ENCODE data around the gene EMILIN2. TPM values are rescaled to one million over a fixed set of nuclear protein-coding genes. Genes with fewer than 3 reads are reported as not detected.

Gene EMILIN2
- total and polyA plus RNA-seq, 2 experiments from 2014 or later: 10.6 to 16.8 TPM

DNA sequence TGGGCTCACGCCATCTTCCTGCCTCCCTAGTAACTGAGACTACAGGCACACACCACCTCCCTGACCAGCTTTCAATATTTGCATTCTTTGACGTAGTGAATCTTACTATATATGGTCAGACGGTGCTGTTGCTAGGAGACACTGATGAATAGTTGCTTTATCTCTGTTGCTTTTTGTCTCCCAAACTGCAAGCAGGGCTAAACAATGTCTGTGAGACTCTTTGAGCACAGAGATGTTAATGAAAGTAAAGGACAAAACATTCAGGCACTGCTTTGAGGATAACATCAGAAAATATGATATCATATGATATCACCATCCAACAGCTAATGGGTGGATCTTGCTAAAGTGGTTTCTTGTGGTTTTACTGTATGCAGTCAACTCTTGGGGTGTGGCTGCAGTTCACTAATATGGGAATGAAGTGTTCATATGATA is 43.0 kb downstream of the EMILIN2 start:
- Histone ChIP-seq H3K9me2 (replicated peaks; ENCODE audit: insufficient read depth) (no peaks in the 10 kb centered on the region), H3K36me3 (replicated peaks; ENCODE audit: insufficient read depth, low read depth) (no peaks in the 10 kb centered on the region), H3K79me2 (no peaks in the 10 kb centered on the region), H3K4me1 (ENCODE audit: insufficient read depth) (peaks cover 7% of the 10 kb centered on the region), H3K27me3 (no peaks in the 10 kb centered on the region), H2AFZ (no peak overlapping the region), H4K20me1 (ENCODE audit: insufficient read depth, poor library complexity, severe bottlenecking) (no peaks in the 10 kb centered on the region), H3K9me3 (ENCODE audit: low read depth) (no peaks in the 10 kb centered on the region), H3K4me3 (no peak overlapping the region), H3K4me2 (no peak overlapping the region), H3K27ac (no peak overlapping the region)
- WGBS (ENCODE audit: low lambda C conversion rate, missing lambda C conversion rate): 62% methylated on average over 3 of the region's 3 CpGs
- TF ChIP-seq EZH2 (IDR thresholded peaks at IDR 0.05; ENCODE audit: borderline replicate concordance): no peak
- no peak for TF ChIP-seq EZH2phosphoT487 (IDR thresholded peaks at IDR 0.05; ENCODE audit: low read depth, severe bottlenecking, unreplicated experiment)
- TF ChIP-seq, protein P1, sequence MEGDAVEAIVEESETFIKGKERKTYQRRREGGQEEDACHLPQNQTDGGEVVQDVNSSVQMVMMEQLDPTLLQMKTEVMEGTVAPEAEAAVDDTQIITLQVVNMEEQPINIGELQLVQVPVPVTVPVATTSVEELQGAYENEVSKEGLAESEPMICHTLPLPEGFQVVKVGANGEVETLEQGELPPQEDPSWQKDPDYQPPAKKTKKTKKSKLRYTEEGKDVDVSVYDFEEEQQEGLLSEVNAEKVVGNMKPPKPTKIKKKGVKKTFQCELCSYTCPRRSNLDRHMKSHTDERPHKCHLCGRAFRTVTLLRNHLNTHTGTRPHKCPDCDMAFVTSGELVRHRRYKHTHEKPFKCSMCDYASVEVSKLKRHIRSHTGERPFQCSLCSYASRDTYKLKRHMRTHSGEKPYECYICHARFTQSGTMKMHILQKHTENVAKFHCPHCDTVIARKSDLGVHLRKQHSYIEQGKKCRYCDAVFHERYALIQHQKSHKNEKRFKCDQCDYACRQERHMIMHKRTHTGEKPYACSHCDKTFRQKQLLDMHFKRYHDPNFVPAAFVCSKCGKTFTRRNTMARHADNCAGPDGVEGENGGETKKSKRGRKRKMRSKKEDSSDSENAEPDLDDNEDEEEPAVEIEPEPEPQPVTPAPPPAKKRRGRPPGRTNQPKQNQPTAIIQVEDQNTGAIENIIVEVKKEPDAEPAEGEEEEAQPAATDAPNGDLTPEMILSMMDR (IDR thresholded peaks at IDR 0.05; ENCODE audit: poor library complexity): no peak
- no peak for DNase-seq (ENCODE audit: low spot score)

DNA sequence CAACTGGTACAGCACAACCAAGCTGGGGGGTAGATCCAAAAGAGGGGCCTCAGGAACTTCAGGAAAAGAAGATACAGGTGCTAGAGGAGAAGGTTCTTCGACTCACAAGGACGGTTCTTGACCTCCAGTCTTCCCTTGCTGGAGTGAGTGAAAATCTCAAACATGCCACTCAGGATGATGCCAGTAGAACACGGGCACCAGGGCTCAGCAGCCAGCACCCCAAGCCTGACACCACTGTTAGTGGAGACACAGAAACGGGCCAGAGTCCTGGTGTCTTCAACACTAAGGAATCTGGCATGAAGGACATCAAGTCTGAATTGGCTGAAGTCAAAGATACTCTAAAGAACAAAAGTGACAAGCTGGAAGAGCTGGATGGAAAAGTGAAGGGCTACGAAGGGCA is 43.8 kb downstream of the EMILIN2 start:
- H3K27me3 ChIP-seq: no peaks in the 10 kb centered on the region
- H3K79me2 ChIP-seq: no peaks in the 10 kb centered on the region
- no peak overlapping the region for H2AFZ ChIP-seq
- no peaks in the 10 kb centered on the region for H4K20me1 ChIP-seq (ENCODE audit: insufficient read depth, poor library complexity, severe bottlenecking)
- DNase-seq (ENCODE audit: low spot score): no peak
- H3K36me3 ChIP-seq (replicated peaks; ENCODE audit: insufficient read depth, low read depth): no peaks in the 10 kb centered on the region
- H3K4me2 ChIP-seq: no peak overlapping the region
- H3K9me3 ChIP-seq (ENCODE audit: low read depth): no peaks in the 10 kb centered on the region
- TF ChIP-seq, protein P1 (IDR thresholded peaks at IDR 0.05; ENCODE audit: poor library complexity): no peak
- TF ChIP-seq EZH2 (IDR thresholded peaks at IDR 0.05; ENCODE audit: borderline replicate concordance) (no peak), EZH2phosphoT487 (IDR thresholded peaks at IDR 0.05; ENCODE audit: low read depth, severe bottlenecking, unreplicated experiment) (no peak)
- 99% methylated on average over 5 of the region's 5 CpGs for WGBS (ENCODE audit: low lambda C conversion rate, missing lambda C conversion rate)
- H3K27ac ChIP-seq: no peak overlapping the region
- no peaks in the 10 kb centered on the region for H3K9me2 ChIP-seq (replicated peaks; ENCODE audit: insufficient read depth)
- peaks cover 10% of the 10 kb centered on the region for H3K4me1 ChIP-seq (ENCODE audit: insufficient read depth)
- H3K4me3 ChIP-seq: no peak overlapping the region

DNA sequence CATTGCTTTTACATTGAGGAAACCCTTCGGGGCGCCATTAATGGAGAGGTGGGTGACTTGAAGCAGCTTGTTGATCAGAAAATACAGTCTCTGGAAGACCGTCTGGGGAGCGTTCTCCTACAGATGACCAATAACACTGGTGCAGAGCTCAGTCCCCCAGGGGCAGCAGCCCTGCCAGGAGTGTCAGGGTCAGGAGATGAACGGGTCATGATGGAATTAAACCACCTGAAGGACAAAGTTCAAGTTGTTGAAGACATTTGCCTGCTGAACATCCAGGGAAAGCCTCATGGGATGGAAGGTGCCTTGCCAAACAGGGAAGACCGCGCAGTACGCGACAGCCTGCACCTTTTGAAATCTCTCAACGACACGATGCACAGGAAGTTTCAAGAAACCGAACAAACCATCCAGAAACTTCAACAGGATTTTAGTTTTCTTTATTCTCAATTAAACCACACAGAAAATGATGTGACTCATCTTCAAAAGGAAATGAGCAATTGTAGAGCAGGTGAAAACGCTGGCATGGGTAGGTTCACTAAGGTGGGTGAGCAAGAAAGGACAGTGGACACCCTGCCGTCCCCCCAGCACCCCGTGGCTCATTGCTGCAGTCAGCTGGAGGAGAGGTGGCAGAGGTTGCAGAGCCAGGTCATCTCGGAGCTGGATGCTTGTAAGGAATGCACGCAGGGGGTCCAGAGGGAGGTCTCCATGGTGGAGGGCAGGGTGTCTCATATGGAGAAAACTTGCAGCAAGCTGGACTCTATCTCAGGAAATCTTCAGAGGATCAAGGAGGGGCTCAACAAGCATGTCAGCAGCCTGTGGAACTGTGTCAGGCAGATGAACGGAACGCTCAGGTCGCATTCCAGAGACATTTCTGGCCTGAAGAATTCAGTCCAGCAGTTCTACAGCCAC is 45.0 kb downstream of the EMILIN2 start:
- H3K9me3 ChIP-seq (ENCODE audit: low read depth): no peaks in the 10 kb centered on the region
- WGBS (ENCODE audit: low lambda C conversion rate, missing lambda C conversion rate): 87% methylated on average over 20 of the region's 20 CpGs
- H2AFZ ChIP-seq: no peak overlapping the region
- TF ChIP-seq, protein P1 (IDR thresholded peaks at IDR 0.05; ENCODE audit: poor library complexity): no peak
- TF ChIP-seq EZH2 (IDR thresholded peaks at IDR 0.05; ENCODE audit: borderline replicate concordance) (no peak), EZH2phosphoT487 (IDR thresholded peaks at IDR 0.05; ENCODE audit: low read depth, severe bottlenecking, unreplicated experiment) (no peak)
- no peak overlapping the region for H3K4me2 ChIP-seq
- no peaks in the 10 kb centered on the region for H3K36me3 ChIP-seq (replicated peaks; ENCODE audit: insufficient read depth, low read depth)
- H3K27me3 ChIP-seq: no peaks in the 10 kb centered on the region
- H3K27ac ChIP-seq: no peak overlapping the region
- no peaks in the 10 kb centered on the region for H3K79me2 ChIP-seq
- no peak for DNase-seq (ENCODE audit: low spot score)
- H4K20me1 ChIP-seq (ENCODE audit: insufficient read depth, poor library complexity, severe bottlenecking): no peaks in the 10 kb centered on the region
- peaks cover 10% of the 10 kb centered on the region for H3K4me1 ChIP-seq (ENCODE audit: insufficient read depth)
- H3K4me3 ChIP-seq: no peak overlapping the region
- no peaks in the 10 kb centered on the region for H3K9me2 ChIP-seq (replicated peaks; ENCODE audit: insufficient read depth)
